Superior temporal gyrus (tissue), 1 donor: ENCODE results near the gene ANGPTL3.

Experiments used
- DNase-seq: peaks from one replicate; pipeline ENCODE4 v3.0.0-alpha.2; 2016; ENCODE audit errors: extremely low spot score

Gene ANGPTL3

GRCh38 chr1:62628506-62628905, 31.2 kb downstream of the ANGPTL3 start:
- DNase-seq, result no peak

GRCh38 chr1:62637392-62638105, 40.2 kb downstream of the ANGPTL3 start:
- DNase-seq, result no peak

GRCh38 chr1:62643283-62643682, 46.0 kb downstream of the ANGPTL3 start:
- no peak for DNase-seq

- no peak for DNase-seq
Measured at GRCh38 chr1:62652387-62652786, 55.1 kb downstream of the ANGPTL3 start.

- DNase-seq, result no peak
Measured at GRCh38 chr1:62654744-62655143, 57.4 kb downstream of the ANGPTL3 start.
